Spleen (tissue), 7 donors: ENCODE measurements around the gene SMPX.

ENCODE experiments used
- POLR2AphosphoS5 ChIP-seq, 3 donors: sonication (generic); formaldehyde crosslinking; IDR thresholded peaks; one replicate each; pipeline ENCODE4 v1.5.1; 2017; ENCODE audit warnings: antibody characterized with exemption in 3 of 3
- TF ChIP-seq, protein P1 (sequence below), 11 experiments: fragments of 200-600 bp in 7 of 11; fragments of 450-650 bp in 4 of 11; sonication (generic) in 4 of 11; IDR thresholded peaks in 8 of 11; conservative IDR thresholded peaks in 3 of 11; 1 replicate in 7 of 11; 2 replicates in 4 of 11; pipeline versions ENCODE4 v1.4.0 to v1.8.0; 2016 to 2021; ENCODE audit warnings: antibody characterized with exemption in 11 of 11, inconsistent platforms in 4 of 11, mild to moderate bottlenecking in 1 of 11
- donor health status: DM: no; HTN: no; CAD: no; lungs with moderate emphysema.
- donor health status: DM: no; HTN: no; CAD: no.
- donor health status: DM: no; HTN: no; CAD: no.

DNA sequence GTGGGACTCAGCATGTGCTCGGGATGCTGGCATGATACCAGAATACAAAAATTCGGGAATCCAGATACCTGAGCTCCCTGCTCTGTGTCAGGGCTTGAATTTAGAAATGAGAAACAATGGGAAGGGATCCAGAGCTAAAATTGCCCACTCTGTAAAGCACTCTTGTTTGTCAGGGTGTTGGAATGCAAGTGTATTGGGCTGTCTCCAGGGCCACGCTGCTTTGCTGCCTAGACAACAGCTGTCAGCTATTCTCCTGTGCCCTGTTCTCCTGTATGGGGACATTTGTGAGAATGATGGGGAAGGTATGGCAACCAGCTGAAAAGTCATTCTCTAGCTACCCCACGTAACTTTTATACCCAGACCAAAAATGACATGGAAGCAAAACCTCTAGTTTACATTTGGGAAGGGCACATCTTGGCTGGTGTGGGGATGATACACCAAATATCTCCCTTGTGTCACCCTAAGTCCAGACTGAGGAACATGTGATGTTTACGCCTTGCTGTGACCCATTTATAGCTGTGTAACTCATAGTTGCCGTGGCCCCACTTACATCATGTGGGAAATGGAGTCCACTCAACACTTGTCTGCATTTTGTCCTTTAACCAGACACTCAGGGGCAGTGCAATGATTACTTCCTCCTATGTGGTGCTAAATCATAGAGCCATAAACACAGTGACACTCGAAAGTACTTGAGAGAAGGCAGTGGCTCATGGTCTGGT, 46.6 kb downstream of the SMPX start:
- TF ChIP-seq POLR2AphosphoS5 (IDR thresholded peaks at IDR 0.05): no peak
- TF ChIP-seq, protein P1, sequence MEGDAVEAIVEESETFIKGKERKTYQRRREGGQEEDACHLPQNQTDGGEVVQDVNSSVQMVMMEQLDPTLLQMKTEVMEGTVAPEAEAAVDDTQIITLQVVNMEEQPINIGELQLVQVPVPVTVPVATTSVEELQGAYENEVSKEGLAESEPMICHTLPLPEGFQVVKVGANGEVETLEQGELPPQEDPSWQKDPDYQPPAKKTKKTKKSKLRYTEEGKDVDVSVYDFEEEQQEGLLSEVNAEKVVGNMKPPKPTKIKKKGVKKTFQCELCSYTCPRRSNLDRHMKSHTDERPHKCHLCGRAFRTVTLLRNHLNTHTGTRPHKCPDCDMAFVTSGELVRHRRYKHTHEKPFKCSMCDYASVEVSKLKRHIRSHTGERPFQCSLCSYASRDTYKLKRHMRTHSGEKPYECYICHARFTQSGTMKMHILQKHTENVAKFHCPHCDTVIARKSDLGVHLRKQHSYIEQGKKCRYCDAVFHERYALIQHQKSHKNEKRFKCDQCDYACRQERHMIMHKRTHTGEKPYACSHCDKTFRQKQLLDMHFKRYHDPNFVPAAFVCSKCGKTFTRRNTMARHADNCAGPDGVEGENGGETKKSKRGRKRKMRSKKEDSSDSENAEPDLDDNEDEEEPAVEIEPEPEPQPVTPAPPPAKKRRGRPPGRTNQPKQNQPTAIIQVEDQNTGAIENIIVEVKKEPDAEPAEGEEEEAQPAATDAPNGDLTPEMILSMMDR (IDR thresholded peaks at IDR 0.05 in 8 of 11, conservative IDR thresholded peaks at IDR 0.05 in 3 of 11): no peak
